Calu3 (cell line): ENCODE measurements around the gene B3GLCT. TPM values are rescaled to one million over a fixed set of nuclear protein-coding genes. Genes with fewer than 3 reads are reported as not detected.

Experiments
- BruUV-seq: library from RNA; stranded (reverse); fragments of 400-500 nt; replicated peaks from 2 replicates; lab custom pipeline; 2021; lab: Mats Ljungman, UMichigan
- CTCF ChIA-PET: fragments of 300-600 bp; sonication (Branson Sonifier 250); formaldehyde crosslinking; loops from one replicate; lab custom pipeline; 2022; ENCODE audit warnings: antibody characterized with exemption; lab: Charles Lee
- DNase-seq: peaks from one replicate; pipeline ENCODE4 v3.0.0; 2022
- H3K27ac Mint-ChIP-seq: one replicate; pipeline ENCODE4 v1.8.0; 2022; ENCODE audit warnings: mixed read lengths; ENCODE audit not compliant: unreplicated experiment
- H3K27me3 Mint-ChIP-seq: one replicate; pipeline ENCODE4 v1.8.0; 2022; ENCODE audit warnings: mixed read lengths; ENCODE audit not compliant: unreplicated experiment
- H3K36me3 Mint-ChIP-seq: one replicate; pipeline ENCODE4 v1.8.0; 2022; ENCODE audit warnings: mild to moderate bottlenecking, moderate library complexity, mixed read lengths; ENCODE audit not compliant: insufficient read depth, unreplicated experiment
- H3K4me1 Mint-ChIP-seq: one replicate; pipeline ENCODE4 v1.8.0; 2022; ENCODE audit warnings: mild to moderate bottlenecking, low read depth, mixed read lengths; ENCODE audit not compliant: unreplicated experiment
- H3K4me3 Mint-ChIP-seq: one replicate; pipeline ENCODE4 v1.8.0; 2022; ENCODE audit warnings: mild to moderate bottlenecking, low read depth, moderate library complexity, mixed read lengths; ENCODE audit not compliant: unreplicated experiment
- H3K9me3 Mint-ChIP-seq: one replicate; pipeline ENCODE4 v1.8.0; 2022; ENCODE audit warnings: low read depth, mixed read lengths; ENCODE audit not compliant: unreplicated experiment
- intact Hi-C: fragments of 100-400 bp; cut with micrococcal nuclease; formaldehyde crosslinking; loops from one replicate; pipeline ENCODE4 v1.10.0; 2022; ENCODE audit not compliant: unreplicated experiment
- total RNA-seq: library from RNA; stranded (reverse); gene quantifications from 2 replicates; pipeline ENCODE4 v1.2.3, GENCODE V29; 2022
- TF ChIP-seq, protein P1 (sequence below): fragments of 200-600 bp; IDR thresholded peaks from one replicate; pipeline ENCODE4 v1.8.0; 2022; ENCODE audit warnings: antibody characterized with exemption; ENCODE audit not compliant: unreplicated experiment

B3GLCT gene
- total RNA-seq, 1 experiment from 2014 or later: 5.1 TPM

DNA sequence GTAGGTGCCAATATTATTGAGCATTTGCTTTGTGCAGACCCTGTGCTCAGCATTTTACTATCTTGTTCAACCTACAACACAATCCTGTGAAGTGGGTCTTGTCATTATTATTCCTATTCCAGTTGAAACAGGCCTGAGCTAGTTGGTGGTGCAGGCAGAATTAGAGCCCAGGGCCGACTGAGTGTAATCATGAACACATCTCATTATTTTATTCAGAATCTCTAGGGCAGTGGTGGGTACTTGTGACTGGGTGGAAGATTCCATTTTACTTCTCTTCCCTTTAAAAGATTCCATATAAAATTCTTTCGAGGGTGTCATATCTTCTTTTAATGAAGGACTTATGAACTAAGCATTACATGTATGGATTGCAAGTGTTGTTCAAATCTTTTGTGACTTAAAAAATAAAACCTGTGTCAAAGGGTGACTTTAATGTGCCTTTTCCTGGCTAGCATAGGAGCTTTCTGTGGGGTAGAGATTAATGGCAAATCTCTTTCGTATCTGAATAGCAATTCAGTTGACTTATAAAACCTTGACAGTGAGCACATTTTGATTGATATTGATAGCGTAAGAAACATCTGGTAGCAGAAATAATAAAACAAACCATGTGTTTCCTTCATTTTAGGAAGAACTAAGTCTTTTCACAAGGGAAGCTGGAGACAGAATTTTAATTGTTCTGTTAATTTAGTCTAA lies 20.3 kb downstream of the B3GLCT start:
- intact Hi-C loops: no loop called here
- Mint-ChIP-seq H3K36me3 (no peaks in the 10 kb centered on the region), H3K27me3 (no peaks in the 10 kb centered on the region), H3K4me1 (no peaks in the 10 kb centered on the region), H3K9me3 (no peaks in the 10 kb centered on the region), H3K4me3 (no peak overlapping the region), H3K27ac (no peak overlapping the region)
- DNase-seq: no peak
- CTCF ChIA-PET: no interaction called here
- TF ChIP-seq, protein P1, sequence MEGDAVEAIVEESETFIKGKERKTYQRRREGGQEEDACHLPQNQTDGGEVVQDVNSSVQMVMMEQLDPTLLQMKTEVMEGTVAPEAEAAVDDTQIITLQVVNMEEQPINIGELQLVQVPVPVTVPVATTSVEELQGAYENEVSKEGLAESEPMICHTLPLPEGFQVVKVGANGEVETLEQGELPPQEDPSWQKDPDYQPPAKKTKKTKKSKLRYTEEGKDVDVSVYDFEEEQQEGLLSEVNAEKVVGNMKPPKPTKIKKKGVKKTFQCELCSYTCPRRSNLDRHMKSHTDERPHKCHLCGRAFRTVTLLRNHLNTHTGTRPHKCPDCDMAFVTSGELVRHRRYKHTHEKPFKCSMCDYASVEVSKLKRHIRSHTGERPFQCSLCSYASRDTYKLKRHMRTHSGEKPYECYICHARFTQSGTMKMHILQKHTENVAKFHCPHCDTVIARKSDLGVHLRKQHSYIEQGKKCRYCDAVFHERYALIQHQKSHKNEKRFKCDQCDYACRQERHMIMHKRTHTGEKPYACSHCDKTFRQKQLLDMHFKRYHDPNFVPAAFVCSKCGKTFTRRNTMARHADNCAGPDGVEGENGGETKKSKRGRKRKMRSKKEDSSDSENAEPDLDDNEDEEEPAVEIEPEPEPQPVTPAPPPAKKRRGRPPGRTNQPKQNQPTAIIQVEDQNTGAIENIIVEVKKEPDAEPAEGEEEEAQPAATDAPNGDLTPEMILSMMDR: no peak
- no TSS peak for BruUV-seq

GRCh38 chr13:31221057-31221456 lies 21.3 kb downstream of the B3GLCT start:
- BruUV-seq: no TSS peak
- CTCF ChIA-PET: no interaction called here
- H3K9me3 Mint-ChIP-seq: no peaks in the 10 kb centered on the region
- no peaks in the 10 kb centered on the region for H3K36me3 Mint-ChIP-seq
- no peak for DNase-seq
- intact Hi-C loops: no loop called here
- no peak overlapping the region for H3K27ac Mint-ChIP-seq
- H3K4me1 Mint-ChIP-seq: no peaks in the 10 kb centered on the region
- no peaks in the 10 kb centered on the region for H3K27me3 Mint-ChIP-seq
- TF ChIP-seq, protein P1: no peak
- H3K4me3 Mint-ChIP-seq: no peak overlapping the region

DNA sequence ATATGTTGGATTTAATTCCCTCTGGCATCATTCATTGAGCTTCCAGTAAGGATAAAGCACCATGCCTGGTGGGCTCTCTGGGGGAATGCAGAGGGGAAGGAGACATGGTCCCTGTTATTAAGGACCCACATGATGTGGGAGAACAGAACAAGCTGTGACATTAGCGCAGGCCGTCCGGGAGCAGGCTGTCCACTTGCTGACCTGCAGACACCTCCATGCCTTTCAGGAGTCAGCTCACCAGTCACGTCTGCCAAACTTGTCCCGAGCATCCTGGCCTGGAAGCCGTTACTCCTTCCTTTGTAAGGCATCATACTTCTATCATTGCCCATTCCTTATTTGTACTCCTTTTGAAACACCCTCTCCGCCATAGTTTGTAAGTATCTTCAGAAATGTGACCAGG lies 23.4 kb downstream of the B3GLCT start:
- Mint-ChIP-seq H3K36me3 (no peaks in the 10 kb centered on the region), H3K27me3 (no peaks in the 10 kb centered on the region), H3K9me3 (no peaks in the 10 kb centered on the region), H3K4me1 (no peaks in the 10 kb centered on the region), H3K4me3 (no peak overlapping the region), H3K27ac (no peak overlapping the region)
- DNase-seq: no peak
- CTCF ChIA-PET: no interaction called here
- no TSS peak for BruUV-seq
- intact Hi-C loops: no loop called here
- TF ChIP-seq, protein P1: no peak

GRCh38 chr13:31223640-31224039 lies 23.9 kb downstream of the B3GLCT start:
- no TSS peak for BruUV-seq
- TF ChIP-seq, protein P1: no peak

More at GRCh38 chr13:31223640-31224039, 23.9 kb downstream of the B3GLCT start:
- Mint-ChIP-seq H3K4me3 (no peak overlapping the region), H3K27me3 (no peaks in the 10 kb centered on the region), H3K9me3 (no peaks in the 10 kb centered on the region), H3K27ac (no peak overlapping the region), H3K36me3 (no peaks in the 10 kb centered on the region), H3K4me1 (no peaks in the 10 kb centered on the region)
- intact Hi-C loops: no loop called here
- CTCF ChIA-PET: no interaction called here
- no peak for DNase-seq
